Activated naive CD8-positive, alpha-beta T cell (primary cell): ENCODE results near the gene ACSS1.
A peak's percentile ranks its signal among the peaks of the same experiment; 100 is the strongest.

Experiments used
- H3K27ac Mint-ChIP-seq: one replicate; pipeline ENCODE4 v1.8.0; 2021; ENCODE audit warnings: mixed read lengths
- H3K27me3 Mint-ChIP-seq: one replicate; pipeline ENCODE4 v1.8.0; 2021; ENCODE audit warnings: mixed read lengths
- H3K36me3 Mint-ChIP-seq: one replicate; pipeline ENCODE4 v1.8.0; 2021; ENCODE audit warnings: mixed read lengths
- H3K4me1 Mint-ChIP-seq: one replicate; pipeline ENCODE4 v1.8.0; 2021; ENCODE audit warnings: low read depth, mixed read lengths
- H3K4me3 Mint-ChIP-seq: one replicate; pipeline ENCODE4 v1.8.0; 2021; ENCODE audit warnings: mild to moderate bottlenecking, mixed read lengths
- H3K9me3 Mint-ChIP-seq: one replicate; pipeline ENCODE4 v1.8.0; 2021; ENCODE audit warnings: low read depth, mixed read lengths

Gene ACSS1

GRCh38 chr20:24970030-24970553 lies 87.8 kb downstream of the ACSS1 start:
- Mint-ChIP-seq H3K36me3 (peaks cover 15% of the 10 kb centered on the region), H3K4me1 (no peaks in the 10 kb centered on the region), H3K4me3 (no peak overlapping the region), H3K27me3 (no peaks in the 10 kb centered on the region), H3K9me3 (no peaks in the 10 kb centered on the region), H3K27ac (no peak overlapping the region)

- H3K4me3 Mint-ChIP-seq = no peak overlapping the region
- H3K27ac Mint-ChIP-seq = no peak overlapping the region
- no peaks in the 10 kb centered on the region for H3K9me3 Mint-ChIP-seq
- peaks cover 3% of the 10 kb centered on the region for H3K4me1 Mint-ChIP-seq
- H3K36me3 Mint-ChIP-seq = peaks cover 20% of the 10 kb centered on the region
- H3K27me3 Mint-ChIP-seq = no peaks in the 10 kb centered on the region
Measured at GRCh38 chr20:24969186-24970029, 88.5 kb downstream of the ACSS1 start.

- H3K4me3 Mint-ChIP-seq = no peak overlapping the region
- H3K27me3 Mint-ChIP-seq = no peaks in the 10 kb centered on the region
- no peaks in the 10 kb centered on the region for H3K9me3 Mint-ChIP-seq
- H3K36me3 Mint-ChIP-seq = peaks cover 20% of the 10 kb centered on the region
- no peak overlapping the region for H3K27ac Mint-ChIP-seq
- H3K4me1 Mint-ChIP-seq = peaks cover 3% of the 10 kb centered on the region
Measured at GRCh38 chr20:24968278-24968800, 89.6 kb downstream of the ACSS1 start.

GRCh38 chr20:24966317-24967012 lies 91.5 kb downstream of the ACSS1 start:
- peaks cover 20% of the 10 kb centered on the region for H3K36me3 Mint-ChIP-seq
- peaks cover 3% of the 10 kb centered on the region for H3K4me1 Mint-ChIP-seq
- H3K27me3 Mint-ChIP-seq = no peaks in the 10 kb centered on the region
- no peaks in the 10 kb centered on the region for H3K9me3 Mint-ChIP-seq
- H3K27ac Mint-ChIP-seq = no peak overlapping the region
- no peak overlapping the region for H3K4me3 Mint-ChIP-seq

- Mint-ChIP-seq H3K4me1 (peaks cover 7% of the 10 kb centered on the region), H3K4me3 (no peak overlapping the region), H3K27ac (peak overlapping the region; percentile 81), H3K27me3 (no peaks in the 10 kb centered on the region), H3K36me3 (peaks cover 20% of the 10 kb centered on the region), H3K9me3 (no peaks in the 10 kb centered on the region)
Measured at GRCh38 chr20:24965065-24965919, 92.6 kb downstream of the ACSS1 start.

GRCh38 chr20:24964506-24964840 lies 93.5 kb downstream of the ACSS1 start:
- H3K4me1 Mint-ChIP-seq = peaks cover 7% of the 10 kb centered on the region
- H3K27ac Mint-ChIP-seq = peak overlapping the region; percentile 81
- H3K9me3 Mint-ChIP-seq = no peaks in the 10 kb centered on the region
- no peaks in the 10 kb centered on the region for H3K27me3 Mint-ChIP-seq
- H3K36me3 Mint-ChIP-seq = peaks cover 20% of the 10 kb centered on the region
- H3K4me3 Mint-ChIP-seq = no peak overlapping the region

GRCh38 chr20:24963672-24964505 lies 94.0 kb downstream of the ACSS1 start:
- H3K4me1 Mint-ChIP-seq = peaks cover 7% of the 10 kb centered on the region
- H3K4me3 Mint-ChIP-seq = no peak overlapping the region
- H3K27ac Mint-ChIP-seq = no peak overlapping the region
- H3K9me3 Mint-ChIP-seq = no peaks in the 10 kb centered on the region
- H3K36me3 Mint-ChIP-seq = peaks cover 20% of the 10 kb centered on the region
- no peaks in the 10 kb centered on the region for H3K27me3 Mint-ChIP-seq

- Mint-ChIP-seq H3K27ac (no peak overlapping the region), H3K36me3 (peaks cover 20% of the 10 kb centered on the region), H3K9me3 (no peaks in the 10 kb centered on the region), H3K27me3 (no peaks in the 10 kb centered on the region), H3K4me1 (peaks cover 7% of the 10 kb centered on the region), H3K4me3 (no peak overlapping the region)
Measured at GRCh38 chr20:24962510-24962909, 95.4 kb downstream of the ACSS1 start.

GRCh38 chr20:24962182-24962492 lies 95.8 kb downstream of the ACSS1 start:
- no peak overlapping the region for H3K4me3 Mint-ChIP-seq
- peak overlapping the region; percentile 73 for H3K27ac Mint-ChIP-seq
- peaks cover 17% of the 10 kb centered on the region for H3K36me3 Mint-ChIP-seq
- no peaks in the 10 kb centered on the region for H3K27me3 Mint-ChIP-seq
- no peaks in the 10 kb centered on the region for H3K9me3 Mint-ChIP-seq
- peaks cover 7% of the 10 kb centered on the region for H3K4me1 Mint-ChIP-seq

- no peak overlapping the region for H3K4me3 Mint-ChIP-seq
- H3K9me3 Mint-ChIP-seq = no peaks in the 10 kb centered on the region
- H3K27me3 Mint-ChIP-seq = no peaks in the 10 kb centered on the region
- H3K4me1 Mint-ChIP-seq = peaks cover 7% of the 10 kb centered on the region
- peaks cover 17% of the 10 kb centered on the region for H3K36me3 Mint-ChIP-seq
- H3K27ac Mint-ChIP-seq = peak overlapping the region; percentile 73
Measured at GRCh38 chr20:24961384-24962181, 96.4 kb downstream of the ACSS1 start.

GRCh38 chr20:24960861-24961260 lies 97.1 kb downstream of the ACSS1 start:
- H3K9me3 Mint-ChIP-seq = no peaks in the 10 kb centered on the region
- H3K4me3 Mint-ChIP-seq = no peak overlapping the region
- peaks cover 17% of the 10 kb centered on the region for H3K36me3 Mint-ChIP-seq
- peaks cover 10% of the 10 kb centered on the region for H3K4me1 Mint-ChIP-seq
- H3K27me3 Mint-ChIP-seq = no peaks in the 10 kb centered on the region
- H3K27ac Mint-ChIP-seq = peak overlapping the region; percentile 73

GRCh38 chr20:24960302-24960801 lies 97.6 kb downstream of the ACSS1 start:
- Mint-ChIP-seq H3K4me3 (no peak overlapping the region), H3K4me1 (peaks cover 14% of the 10 kb centered on the region), H3K36me3 (peaks cover 15% of the 10 kb centered on the region)

GRCh38 chr20:24959591-24960301 lies 98.2 kb downstream of the ACSS1 start:
- no peak overlapping the region for H3K4me3 Mint-ChIP-seq
- peaks cover 17% of the 10 kb centered on the region for H3K4me1 Mint-ChIP-seq
- H3K27ac Mint-ChIP-seq = no peak overlapping the region
- H3K36me3 Mint-ChIP-seq = peaks cover 13% of the 10 kb centered on the region
- H3K27me3 Mint-ChIP-seq = no peaks in the 10 kb centered on the region
- H3K9me3 Mint-ChIP-seq = no peaks in the 10 kb centered on the region

More at GRCh38 chr20:24960302-24960801, 97.6 kb downstream of the ACSS1 start:
- H3K27me3 Mint-ChIP-seq = no peaks in the 10 kb centered on the region
- H3K27ac Mint-ChIP-seq = peak overlapping the region; percentile 73
- no peaks in the 10 kb centered on the region for H3K9me3 Mint-ChIP-seq
